GM21528 (cell line): Measurements from ENCODE around the gene SHISA7.

ENCODE experiments used
- ATAC-seq: cut with Tn5 transposase; IDR thresholded peaks from one replicate; pipeline ENCODE4 v1.9.1; 2021; ENCODE audit warnings: mild to moderate bottlenecking, moderate library complexity; ENCODE audit not compliant: unreplicated experiment, low FRiP score

The SHISA7 gene

GRCh38 chr19:55464039-55464661 is 21.1 kb upstream of the SHISA7 start:
- no peak for ATAC-seq

- ATAC-seq: no peak
Observed at GRCh38 chr19:55463583-55464031, 20.5 kb upstream of the SHISA7 start.

- ATAC-seq: no peak
Observed at GRCh38 chr19:55462722-55463121, 19.6 kb upstream of the SHISA7 start.

DNA sequence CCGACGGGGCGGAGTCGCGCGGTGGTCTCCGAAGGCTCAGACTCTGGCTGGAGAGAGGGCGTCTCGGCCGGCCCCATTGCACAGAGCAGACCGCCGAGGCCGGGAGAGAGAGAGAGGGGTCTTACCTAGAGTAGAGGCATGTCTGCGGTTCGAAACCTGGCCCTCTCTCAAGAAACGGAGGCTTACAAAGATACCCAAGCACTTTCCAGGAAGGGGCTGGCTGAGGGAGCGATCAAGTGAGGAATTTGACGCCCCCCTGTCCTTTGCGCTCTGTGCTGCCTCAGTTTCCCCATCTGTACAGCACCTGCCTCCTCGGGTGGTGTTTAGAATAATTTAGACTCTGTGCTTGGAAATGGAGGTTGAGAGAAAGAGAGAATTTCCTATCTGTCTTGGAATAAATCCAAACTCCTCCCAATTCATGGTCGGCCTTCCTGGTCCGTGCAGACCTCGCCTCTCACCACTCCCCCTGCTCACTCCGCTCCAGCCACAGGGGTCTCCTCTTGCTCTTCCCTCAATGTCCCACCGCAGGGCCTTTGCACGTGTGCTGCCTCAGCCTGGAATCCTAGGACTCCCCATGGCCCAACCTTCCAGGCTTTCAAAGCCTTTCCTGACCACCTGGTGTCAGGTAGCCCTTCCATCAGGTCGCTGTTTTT is 19.0 kb upstream of the SHISA7 start:
- ATAC-seq: no peak

- peak; percentile 90 for ATAC-seq
Observed at GRCh38 chr19:55461259-55461973, 18.3 kb upstream of the SHISA7 start, which contains the start of gene ISOC2. Gene ISOC2 (minus strand): TSS chr19:55461642. CDS start chr19:55456486, 5,156 bp downstream.

GRCh38 chr19:55460670-55461258 is 17.7 kb upstream of the SHISA7 start:
- ATAC-seq: no peak

DNA sequence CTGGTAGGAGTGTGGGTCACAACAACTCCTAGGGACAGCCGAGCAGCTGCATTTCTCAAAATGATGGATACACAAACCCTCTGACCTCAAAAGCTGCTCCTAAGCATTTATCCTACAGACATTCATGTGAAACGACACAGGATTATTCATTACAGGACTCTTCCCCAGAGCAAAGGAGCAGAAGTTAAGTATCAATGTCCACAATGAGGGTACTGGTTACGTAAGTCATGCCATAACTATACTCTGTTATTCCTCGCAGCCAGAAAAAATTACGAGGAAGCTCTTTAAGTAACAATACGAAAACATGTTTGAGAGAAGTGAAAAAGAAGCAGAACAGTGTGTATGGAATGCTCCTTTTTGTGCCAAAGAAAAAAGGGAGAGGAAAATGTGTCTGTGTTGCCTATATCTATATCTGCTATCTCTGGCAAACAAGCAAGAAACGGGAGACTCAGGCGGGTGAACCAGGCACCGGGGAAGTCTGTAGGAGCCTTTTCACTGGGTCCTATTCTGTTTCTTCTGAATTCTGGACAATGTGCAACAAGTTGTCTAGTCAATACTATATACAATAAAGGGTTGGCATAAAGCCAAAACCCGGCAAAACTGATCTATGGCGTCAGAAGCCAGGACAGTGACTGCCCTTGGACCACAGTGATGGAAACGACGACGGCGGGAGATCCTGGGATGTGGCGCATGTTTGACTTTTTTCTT is 17.0 kb upstream of the SHISA7 start:
- no peak for ATAC-seq

DNA sequence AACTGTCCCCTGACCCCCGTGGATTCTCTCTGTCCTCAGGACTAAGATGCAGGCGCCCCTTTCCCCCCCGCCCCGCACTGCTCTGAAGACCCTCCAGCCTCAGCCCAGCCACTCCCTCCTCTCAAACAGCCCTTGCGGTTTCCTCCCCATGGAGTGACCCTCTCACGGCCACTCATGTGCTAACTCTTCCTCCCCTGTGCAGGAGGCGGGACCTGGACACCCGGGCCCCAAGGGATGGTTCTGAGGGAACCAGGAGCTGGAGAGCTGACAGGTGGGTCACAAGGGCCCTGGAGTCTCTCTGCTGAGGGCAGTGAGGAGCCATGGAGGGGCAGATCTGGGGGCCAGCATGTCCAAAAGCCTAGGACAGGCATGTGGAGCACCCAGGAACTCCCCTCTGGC is 16.4 kb upstream of the SHISA7 start:
- no peak for ATAC-seq

GRCh38 chr19:55457683-55458457 is 14.8 kb upstream of the SHISA7 start:
- ATAC-seq: no peak

DNA sequence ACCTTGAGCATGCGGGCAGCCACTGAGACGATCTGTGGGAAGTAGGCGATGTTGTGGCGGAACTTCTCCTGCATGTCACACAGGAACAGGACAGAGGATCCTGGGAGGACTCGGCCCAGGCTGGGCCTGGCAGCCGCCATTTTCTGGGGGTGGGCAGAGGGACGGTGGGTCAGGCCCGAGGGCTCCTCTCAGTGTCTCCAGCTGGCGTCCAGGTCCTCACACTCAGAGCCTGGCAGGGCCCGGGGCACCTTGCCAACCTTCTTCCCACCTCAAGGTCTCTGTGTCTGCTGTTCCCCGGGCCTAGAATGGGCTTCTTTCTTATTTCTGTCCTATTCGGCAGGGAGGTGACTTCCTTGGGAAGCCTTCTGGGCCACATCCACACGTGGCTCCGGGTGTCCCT is 13.2 kb upstream of the SHISA7 start:
- no peak for ATAC-seq

DNA sequence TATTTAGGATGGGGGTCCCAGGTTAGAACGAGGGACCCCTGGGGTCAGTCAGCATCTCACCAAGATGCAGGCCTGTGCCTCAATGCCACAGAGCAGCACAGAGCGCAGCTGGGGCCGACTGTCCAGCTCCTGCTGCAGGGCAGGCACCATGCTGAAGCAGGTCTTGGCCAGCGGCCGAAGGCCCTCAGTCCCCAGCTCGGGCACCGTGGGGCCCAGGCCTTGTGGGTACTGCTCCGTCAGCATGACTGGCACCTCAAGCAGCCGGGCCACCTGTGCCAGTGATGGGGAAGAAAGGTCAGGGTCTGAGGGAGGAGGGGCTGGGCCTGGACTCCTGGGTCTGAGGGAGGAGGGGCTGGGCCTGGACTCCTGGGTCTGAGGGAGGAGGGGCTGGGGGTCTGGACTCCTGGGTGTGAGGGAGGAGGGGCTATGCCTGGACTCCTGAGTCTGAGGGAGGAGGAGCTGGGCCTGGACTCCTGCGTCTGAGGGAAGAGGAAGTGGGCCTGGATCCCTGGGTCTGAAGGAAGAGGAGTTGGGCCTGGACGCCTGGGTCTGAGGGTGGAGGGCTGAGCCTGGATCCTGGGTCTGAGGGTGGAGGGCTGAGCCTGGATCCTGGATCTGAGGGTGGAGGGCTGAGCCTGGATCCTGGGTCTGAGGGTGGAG is 12.6 kb upstream of the SHISA7 start:
- ATAC-seq: no peak

DNA sequence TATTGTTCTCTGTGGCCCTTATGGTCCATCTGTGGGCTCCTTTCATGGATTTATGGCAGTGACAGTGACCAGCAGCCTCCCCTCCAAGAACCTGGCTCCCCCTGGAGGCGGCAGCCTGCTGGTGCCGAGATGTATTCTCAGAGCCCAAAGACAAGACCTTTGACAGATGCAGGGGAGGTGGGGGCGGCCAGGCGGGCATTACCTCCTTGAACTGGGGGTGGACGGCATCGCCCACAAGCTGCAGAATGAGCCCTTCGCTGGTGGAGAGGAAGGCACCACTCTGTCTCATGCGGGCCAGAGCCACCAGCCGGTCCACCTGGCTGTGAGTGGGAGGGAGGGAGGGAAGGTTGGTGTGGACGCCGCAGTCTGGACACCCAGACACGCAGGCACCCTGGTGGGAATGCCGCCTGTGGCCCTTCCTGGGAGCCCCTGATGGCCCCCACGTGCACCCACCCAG is 11.7 kb upstream of the SHISA7 start:
- ATAC-seq: no peak

DNA sequence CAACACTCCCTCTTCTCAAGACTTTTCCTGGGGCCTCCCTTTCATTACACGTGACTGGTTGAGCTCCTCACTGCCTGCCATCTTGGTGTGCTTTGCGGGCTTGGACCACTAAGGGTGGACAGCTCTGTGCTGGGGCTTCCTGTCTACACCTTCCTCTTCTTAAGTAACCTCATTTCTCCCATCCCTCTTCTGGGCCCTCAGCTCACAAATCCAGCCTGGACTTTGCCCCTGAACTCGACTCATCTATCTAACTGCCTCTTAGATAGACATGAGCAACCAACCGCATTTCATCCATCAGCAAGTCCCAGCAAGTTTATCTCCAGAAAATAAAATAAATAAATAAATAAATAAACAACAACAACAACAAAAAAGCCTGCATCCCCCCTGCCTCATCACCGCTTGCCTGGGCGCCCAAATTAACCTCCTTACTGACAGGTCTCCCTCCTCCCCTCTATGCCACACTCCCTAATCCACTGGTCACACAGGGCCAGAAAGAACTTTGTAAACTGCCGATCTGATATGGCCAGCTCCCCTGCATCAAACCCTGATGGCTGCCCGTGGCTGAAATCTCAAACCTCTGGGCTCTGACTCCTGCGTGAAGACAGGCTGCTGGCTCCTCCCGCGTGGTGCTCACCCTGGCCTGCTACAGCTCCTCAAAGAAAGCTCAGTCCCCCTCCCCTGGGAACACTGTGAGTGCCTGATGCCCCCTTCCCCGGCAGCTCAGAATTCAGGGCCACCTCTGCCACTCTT is 10.6 kb upstream of the SHISA7 start:
- no peak for ATAC-seq

DNA sequence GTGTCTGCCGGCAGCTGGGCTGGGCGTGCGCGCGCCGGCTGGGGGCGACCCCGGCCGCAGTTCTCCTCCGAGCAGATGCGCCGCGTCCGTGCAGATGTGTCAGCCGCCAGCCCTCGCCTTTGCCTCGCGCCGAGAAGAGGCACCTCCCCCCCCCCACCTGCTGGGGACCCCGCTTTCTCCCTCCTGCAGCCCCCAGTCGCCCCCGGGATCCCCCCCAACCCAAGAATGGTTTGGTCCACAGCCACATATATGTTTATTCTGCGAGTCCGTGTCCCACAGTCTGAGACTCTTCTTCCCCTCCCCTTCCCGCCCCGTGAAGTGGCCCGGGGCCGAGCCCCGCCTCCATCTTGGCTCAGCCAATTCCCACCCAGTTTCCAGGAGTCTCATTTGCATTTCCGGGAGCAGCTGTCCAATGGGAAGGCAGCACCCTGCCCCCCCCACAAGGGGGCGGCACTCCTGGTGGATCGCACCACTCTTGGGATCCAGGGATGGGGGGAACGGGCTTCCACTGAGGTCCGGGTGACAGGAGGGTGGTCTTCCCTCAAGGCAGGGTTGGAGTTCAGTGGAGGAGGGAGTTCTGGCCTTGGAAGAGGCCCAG is 9.7 kb upstream of the SHISA7 start:
- ATAC-seq: no peak

DNA sequence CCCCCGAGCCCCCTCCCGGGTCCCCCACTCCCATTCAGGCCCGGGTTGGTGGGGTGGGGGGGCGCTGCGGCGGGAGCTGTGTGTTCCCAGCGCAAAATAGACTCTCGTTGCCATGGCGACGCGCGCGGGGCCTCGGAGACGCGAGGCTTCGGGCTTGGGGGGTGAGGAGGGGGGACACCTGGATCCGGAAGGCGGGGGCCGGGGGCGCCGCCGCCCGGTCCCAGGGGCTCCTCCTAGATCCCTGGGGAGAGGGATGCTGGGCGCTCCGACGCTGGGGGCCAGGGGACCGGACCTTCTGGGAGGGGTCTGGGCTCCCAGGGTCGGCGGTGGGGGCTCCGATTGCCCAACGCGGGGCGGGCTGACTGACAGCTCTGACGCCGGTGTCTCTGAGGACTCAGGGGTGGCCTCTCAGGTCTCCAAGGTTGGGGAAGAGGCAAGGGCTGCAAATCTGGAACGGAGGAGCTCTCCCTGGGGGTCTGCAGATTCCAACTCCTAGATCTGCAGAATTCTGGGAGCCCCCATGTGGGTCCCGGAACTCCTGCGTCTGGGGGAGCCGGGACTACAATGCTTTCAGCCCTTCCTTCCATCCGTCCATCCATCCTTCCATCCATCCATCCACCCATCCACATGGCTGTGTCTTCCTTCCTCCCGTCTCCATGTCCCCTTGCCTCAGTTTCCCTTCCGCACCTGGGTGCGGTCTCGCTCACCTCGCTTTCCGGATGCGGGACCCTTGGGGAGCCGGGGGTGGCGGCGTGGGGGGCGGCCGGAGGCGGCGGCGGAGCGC is 9.1 kb upstream of the SHISA7 start:
- no peak for ATAC-seq

DNA sequence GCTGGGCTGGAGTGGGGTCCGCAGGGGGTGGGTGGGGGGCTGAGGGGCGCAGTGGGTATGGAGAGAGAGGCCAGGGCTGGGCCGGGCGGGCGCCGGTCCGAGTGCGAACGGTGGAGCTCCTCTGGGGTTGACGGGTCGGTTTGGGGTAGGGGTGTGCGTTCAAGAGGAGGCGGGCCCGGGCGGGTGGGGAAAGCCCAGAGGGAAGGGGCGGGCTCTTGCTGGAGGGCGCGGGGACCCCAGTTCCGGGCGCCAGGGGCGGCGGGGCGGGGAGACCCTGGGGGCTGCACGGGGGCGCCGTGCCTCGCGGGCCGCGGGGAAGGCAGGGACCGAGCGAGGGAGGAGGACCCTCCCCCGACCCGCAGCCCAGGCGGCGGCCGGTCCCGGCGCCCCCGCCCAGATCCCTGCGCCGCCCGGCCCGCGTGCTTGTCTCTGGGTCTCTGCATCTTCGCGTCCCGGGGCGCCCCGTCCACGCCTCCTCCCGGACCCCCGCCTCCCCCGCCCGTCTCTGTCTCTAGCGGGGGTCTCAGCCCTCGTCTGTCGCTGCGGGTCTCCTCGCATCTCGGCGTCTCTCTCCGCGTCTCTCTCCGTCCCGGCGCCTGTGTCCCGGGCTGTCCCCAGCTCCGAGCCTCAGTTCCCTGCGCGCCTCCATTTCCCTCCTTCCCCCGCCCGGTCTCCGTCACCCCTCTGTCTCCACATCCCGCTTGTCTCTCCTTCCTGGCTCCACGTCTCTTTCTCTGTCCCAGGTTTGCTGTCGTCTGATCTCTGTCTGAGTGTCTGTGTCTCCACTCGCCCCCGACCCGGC is 8.3 kb upstream of the SHISA7 start:
- no peak for ATAC-seq

DNA sequence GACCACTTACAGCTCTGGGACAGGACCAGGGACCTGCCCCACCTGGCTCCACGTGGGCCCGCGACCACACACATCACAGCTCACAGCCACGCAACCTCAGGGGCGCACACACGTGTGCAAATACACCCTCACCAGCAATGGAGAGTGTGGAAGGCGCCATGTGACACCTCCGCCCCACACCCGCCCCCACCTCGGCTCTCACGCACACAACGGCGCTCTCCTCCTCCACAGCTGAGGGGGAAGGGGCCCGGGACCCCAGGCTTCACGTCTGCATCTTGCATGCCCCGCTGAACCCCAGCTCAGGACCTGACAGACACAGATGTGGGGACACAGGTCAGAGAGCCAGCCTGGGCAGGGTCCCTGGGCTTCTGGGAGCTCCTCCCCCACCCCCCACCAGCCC is 6.4 kb upstream of the SHISA7 start:
- ATAC-seq: no peak
